Fibroblast of the aortic adventitia (primary cell): ENCODE measurements around the gene UBE2G2. TPM values are rescaled to one million over a fixed set of nuclear protein-coding genes. Genes with fewer than 3 reads are reported as not detected.

Experiments used
- DNase-seq: peaks from one replicate; pipeline ENCODE4 v3.0.0-alpha.2; 2010; ENCODE audit warnings: low read depth
- H3K4me3 ChIP-seq: 2 replicates; pipeline ENCODE4 v1.5.1; 2011; ENCODE audit warnings: low read depth, mild to moderate bottlenecking, control low read depth, low read length, moderate library complexity
- CTCF ChIP-seq: IDR thresholded peaks from 2 replicates; pipeline ENCODE4 v1.5.1; 2011; ENCODE audit warnings: mild to moderate bottlenecking, low read length, control low read depth, inconsistent platforms; ENCODE audit not compliant: insufficient read depth
- total RNA-seq: library from RNA; depleted of rRNA; stranded (reverse); fragments of >200 nt; gene quantifications from 2 replicates; pipeline ENCODE4 v1.2.3, GENCODE V29; 2012; ENCODE audit warnings: low replicate concordance

Gene UBE2G2
- total RNA-seq, 1 donor: 64.2 TPM

GRCh38 chr21:44818640-44819011 lies 17.0 kb upstream of the UBE2G2 start:
- TF ChIP-seq CTCF: no peak
- peak overlapping the region; percentile 67 for H3K4me3 ChIP-seq
- DNase-seq: no peak

- DNase-seq: peak; percentile 72
- H3K4me3 ChIP-seq: peak within 1 kb of the TSS; percentile 80
- no peak for TF ChIP-seq CTCF
Measured at GRCh38 chr21:44817914-44818639, 16.5 kb upstream of the UBE2G2 start, which contains the start of gene SUMO3. Gene SUMO3 (minus strand): TSS chr21:44818062. CDS start chr21:44817968, 94 bp downstream.

- peak; percentile 86 for DNase-seq
- H3K4me3 ChIP-seq: peak overlapping the region; percentile 80
- no peak for TF ChIP-seq CTCF
Measured at GRCh38 chr21:44817506-44817880, 15.9 kb upstream of the UBE2G2 start.

GRCh38 chr21:44816761-44817505 lies 15.3 kb upstream of the UBE2G2 start:
- H3K4me3 ChIP-seq: peak overlapping the region; percentile 80
- no peak for DNase-seq
- no peak for TF ChIP-seq CTCF

GRCh38 chr21:44815852-44816628 lies 14.4 kb upstream of the UBE2G2 start:
- no peak for TF ChIP-seq CTCF
- no peak for DNase-seq
- H3K4me3 ChIP-seq: no peak overlapping the region

- TF ChIP-seq CTCF: no peak
- H3K4me3 ChIP-seq: no peak overlapping the region
- DNase-seq: no peak
Measured at GRCh38 chr21:44815225-44815624, 13.6 kb upstream of the UBE2G2 start.
